ENCODE results near the gene ZNF506.
"Not testable (repeated sequence)": the region's sequence is repeated elsewhere in the genome, so short reads cannot be mapped to it uniquely, and the experiment has no call there.

Gene ZNF506

DNA sequence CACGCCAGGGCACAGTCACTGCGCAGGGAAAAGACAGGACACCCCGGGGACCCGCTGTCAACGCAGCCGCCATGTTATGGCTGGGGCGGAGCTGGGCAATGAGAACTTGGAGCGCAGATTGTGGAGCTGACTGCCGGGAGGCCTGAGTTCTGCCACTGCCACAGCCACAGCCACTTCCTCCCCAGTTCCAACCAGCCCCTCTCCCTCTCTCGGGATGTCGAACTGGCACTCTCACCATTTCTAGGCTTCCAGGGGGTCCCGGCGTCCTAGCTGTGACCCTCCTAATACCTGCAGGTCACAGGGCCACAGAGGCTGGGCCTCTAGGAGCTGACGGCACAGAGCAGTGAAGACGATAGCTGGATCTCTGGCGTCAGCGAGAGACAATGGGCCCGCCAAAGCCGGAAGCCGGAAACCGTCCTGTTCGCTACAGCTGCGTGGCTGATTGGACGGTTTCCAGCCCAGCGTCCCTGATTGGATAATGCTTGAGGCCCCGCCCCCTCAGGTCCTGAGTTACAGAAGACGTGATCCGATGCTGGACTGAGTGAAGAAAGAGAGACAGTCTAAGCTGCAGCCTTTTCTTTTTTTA is at the start of gene ZNF506:
Gene ZNF506, minus strand, starts transcription at position 385 of the 586 bp plus-strand sequence. Its CDS starts 147 bp downstream, at position 238.
- peak; percentile 82 to 87 for DNase-seq

DNA sequence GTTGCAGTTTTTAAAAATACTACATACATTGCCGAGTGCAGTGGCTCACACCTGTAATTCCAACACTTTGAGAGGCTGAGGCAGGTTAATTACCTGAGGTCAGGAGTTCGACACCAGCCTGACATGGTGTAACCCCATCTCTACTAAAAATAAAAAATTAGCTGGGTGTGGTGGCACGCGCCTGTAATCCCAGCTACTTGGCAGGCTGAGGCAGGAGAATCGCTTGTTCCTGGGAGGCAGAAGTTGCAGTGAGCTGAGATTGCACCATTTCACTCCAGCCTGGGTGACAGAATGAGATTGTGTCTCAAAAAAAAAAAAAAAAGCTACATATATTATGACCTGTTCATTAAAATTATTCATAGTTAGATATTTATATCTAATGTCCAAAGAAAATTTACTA is 48.5 kb upstream of the ZNF506 start:
- not testable (repeated sequence) for DNase-seq

DNA sequence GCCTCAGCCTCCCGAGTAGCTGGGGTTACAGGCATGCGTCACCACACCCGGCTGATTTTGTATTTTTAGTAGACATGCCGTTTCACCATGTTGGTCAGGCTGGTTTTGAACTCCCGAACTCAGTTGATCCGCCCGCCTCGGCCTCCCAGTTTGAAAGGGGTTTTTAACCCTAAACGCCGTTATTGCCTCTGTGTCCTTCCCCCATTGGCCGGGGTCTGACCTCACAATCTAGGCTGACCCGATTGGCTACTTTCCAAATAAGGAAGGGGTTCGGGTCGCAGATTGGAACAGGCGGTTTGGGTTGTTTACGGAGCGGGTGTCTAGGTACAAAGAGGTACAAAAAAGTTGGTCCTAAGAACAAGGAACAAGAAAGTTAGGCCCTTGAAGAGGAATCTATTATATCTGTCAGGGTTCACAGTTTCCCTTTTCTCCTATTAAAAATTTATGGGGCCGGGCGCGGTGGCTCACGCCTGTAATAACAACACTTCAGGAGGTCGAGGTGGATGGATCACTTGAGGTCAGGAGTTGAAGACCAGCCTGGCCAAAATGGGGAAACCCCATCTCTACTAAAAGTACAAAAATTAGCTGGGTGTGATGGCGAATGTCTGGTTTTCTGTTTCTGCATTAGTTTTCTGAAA is 45.2 kb upstream of the ZNF506 start:
- DNase-seq: no peak

DNA sequence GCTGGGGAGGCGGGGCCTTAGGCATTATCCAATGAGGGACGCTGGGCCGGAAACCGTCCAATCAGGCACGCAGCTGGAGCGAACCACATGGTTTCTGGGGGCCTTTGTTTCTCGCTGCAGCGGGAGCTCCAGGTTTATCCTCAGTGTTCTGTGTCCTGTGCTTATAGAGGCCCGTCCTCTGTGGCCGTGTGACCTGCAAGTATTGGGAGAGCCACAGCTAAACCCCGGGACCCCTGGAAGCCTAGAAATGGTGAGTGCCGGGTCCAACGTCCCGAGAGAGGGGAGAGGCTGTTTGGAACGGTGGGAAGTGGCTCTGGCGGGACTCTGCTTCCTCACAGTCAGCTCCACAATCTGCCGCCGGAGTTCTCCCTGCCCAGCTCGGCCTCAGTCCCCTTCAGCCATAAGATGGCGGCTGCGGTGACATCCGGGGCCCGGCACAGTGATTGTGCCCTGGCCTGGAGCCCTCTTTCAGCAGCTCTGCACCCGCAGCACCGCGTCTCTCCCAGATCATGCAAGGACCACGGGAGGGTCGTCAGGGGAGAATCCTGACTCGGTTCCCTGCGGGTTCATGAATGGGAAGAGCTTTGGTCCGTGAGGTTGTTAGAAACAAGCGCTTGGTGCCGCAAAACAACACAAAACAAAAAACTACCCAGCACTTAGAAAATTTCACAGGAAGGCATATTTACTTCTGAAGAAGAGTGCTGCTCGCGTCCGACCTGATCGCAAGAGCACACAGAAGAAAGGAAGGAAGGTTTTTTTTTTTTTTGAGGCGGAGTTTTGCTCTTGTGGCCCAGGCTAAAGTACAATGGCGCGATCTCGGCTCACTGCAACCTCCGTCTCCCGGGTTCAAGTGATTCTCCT is 44.4 kb upstream of the ZNF506 start, which contains the start of gene ZNF253:
Gene ZNF253, plus strand, starts transcription at position 133 of the 861 bp plus-strand sequence. Its CDS starts 115 bp downstream, at position 248.
- DNase-seq: peak; percentile 8 to 51

DNA sequence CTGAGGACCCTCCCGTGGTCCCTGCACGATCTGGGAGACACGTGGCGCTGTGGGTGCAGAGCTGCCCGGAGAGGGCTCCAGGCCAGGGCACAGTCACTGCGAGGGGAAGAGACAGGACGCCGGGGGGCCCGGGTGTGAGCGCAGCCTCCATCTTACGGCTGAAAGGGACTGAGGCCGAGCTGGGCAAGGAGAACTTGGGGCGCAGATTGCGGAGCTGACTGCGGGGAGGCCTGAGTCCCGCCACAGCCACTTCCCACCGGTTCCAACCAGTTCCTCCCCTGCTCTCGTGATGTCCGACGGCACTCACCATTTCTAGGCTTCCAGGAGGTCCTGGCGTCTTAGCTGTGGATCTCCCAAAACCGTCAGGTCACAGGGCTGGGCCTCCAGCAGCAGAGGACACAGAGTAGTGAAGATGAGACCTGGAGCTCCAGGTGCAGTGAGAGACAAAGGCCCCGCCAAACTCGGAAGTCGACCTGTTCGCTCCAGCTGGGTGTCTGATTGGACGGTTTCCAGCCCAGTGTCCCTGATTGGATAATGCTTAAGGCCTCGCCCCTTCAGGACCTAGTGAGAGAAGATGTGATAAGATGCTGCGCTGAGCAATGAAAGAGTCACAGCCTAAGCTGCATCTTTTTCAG is 39.3 kb upstream of the ZNF506 start:
- no peak for DNase-seq

DNA sequence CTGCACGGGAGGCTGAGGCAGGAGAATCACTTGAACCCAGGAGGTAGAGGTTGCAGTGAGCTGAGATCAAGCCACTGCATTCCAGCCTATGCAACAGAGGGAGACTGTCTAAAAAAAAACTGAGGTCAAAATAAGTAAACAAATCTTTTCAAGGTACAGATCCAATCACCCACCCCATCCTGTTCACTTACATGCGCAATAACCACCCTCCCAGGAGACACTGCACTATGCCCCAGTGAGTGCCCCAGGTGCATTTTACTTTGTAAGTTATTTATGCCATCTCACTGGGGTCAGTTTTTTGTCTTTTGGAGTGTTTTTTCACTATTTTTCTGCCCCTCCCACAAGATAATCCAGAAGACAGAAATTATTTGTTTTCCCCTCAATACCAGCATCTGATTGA is 37.2 kb upstream of the ZNF506 start:
- no peak for DNase-seq

DNA sequence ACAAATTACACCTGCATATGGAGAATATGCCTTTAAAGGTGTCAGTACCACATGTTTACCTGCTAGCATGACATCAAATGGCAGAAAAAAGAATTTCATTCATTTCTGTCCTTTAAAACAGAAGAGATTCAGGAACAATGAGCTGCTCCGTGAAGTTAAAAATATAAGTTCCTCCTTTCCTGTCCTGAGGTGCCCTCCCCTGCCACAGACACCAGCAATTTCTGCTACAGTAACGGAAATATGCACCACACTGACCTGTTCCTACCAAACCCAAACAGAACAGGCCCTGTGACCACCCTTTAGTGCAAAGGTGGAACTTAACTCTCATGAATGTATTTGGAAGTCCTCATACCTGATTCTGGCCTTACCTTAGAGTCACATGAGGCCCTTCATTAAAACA is 30.2 kb upstream of the ZNF506 start:
- DNase-seq: not testable (repeated sequence)

DNA sequence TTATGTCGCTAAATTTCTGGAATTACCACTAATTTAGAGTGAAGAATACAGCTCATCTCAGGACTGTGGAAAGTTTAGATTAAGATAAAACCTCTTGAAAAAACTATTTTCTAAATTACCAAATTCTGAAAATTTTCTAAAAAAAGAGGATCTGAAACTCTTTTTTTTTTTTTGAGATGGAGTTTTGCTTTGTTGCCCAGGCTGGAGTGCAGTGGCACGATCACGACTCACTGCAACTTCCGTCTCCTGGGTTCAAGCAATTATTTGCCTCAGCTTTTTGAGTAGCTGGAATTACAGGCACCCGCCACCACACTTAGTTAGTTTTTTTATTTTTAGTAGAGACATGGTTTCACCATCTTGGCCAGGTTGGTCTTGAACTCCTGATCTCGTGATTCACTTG is 27.5 kb upstream of the ZNF506 start:
- DNase-seq: no peak

DNA sequence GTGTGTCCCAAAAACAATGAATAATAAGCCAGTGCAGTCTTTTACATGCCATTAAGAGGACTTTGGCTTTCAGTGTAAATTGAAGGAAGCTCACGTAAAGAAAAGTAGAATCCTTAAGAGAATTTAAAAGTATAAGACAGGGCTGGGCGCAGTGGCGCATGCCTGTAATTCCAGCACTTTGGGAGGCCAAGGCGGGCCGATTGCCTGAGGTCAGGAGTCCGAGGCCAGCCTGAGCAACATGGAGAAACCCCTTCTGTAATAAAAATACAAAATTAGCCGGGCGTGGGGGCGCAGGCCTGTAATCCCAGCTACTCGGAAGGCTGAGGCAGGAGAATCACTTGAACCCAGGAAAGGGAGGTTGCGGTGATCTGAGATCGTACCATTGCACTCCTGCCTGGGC is 26.2 kb upstream of the ZNF506 start:
- no peak for DNase-seq

DNA sequence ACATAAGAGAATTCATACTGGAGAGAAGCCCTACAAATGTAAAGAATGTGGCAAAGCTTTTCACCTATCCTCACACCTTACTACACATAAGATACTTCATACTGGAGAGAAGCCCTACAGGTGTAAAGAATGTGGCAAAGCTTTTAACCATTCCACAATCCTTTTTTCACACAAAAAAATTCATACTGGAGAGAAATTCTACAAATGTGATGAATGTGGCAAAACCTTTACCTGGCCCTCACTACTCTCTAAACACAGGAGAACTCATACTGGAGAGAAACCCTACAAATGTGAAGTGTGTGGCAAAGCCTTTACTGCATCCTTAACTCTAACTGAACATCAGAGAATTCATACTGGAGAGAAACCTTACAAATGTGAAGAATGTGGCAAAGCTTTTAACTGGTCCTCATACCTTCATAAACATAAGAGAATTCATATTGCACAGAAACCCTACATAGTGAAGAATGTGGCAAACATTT is 14.0 kb upstream of the ZNF506 start:
- no peak for DNase-seq

DNA sequence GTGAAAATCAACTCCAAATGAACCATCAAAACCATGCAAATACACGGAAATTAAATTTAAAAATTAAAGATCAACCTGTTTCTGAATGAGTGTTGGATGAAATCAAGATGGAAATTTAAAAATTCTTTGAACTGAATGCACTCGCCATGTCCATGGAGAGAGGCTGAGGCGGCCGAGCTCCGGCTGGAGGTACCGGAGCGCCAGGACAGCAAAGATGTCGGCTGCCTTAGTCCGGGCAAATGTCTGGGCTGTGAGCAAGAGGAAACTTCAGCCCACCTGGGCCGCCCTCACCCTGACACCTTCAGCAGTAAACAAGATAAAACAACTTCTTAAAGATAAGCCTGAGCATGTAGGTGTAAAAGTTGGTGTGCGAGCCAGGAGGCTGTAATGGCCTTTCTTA is 5.3 kb upstream of the ZNF506 start:
- DNase-seq: no peak

DNA sequence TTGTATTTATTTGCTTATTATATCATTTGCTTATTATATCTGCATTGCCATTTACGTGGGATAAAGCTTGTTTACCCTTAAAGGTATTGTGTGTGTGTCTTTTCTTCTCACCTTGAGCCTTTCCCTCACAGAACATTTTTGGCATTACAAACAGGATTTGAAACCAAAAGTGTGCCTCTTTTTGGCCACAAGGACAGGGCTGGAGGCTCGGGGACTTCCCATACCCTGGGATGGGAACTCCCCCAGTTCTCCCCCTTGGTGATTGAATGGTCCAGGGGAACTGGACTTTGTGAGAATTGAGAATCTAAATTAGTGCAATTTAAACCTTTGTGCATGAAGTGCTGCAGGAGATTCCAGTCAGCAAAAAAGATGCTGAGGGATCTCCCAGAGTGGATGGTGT is 2.4 kb upstream of the ZNF506 start:
- no peak for DNase-seq

DNA sequence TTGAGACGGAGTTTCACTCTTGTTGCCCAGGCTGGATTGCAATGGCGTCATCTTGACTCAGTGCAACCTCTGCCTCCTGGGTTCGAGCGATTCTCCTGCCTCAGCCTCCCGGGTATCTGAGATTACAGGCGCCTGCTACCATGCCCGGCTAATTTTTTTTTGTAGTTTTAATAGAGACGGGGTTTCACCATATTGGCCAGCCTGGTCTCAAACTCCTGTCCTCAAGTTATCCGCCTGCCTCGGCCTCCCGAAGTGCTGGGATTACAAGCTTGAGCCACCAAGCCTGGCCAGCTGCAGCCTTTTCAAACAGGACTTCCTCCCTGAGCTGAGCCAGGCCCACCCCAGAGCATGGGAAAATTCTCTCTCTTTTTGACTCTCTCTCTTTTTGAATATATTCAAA is 426 bp upstream of the ZNF506 start:
- DNase-seq: not testable (repeated sequence)

DNA sequence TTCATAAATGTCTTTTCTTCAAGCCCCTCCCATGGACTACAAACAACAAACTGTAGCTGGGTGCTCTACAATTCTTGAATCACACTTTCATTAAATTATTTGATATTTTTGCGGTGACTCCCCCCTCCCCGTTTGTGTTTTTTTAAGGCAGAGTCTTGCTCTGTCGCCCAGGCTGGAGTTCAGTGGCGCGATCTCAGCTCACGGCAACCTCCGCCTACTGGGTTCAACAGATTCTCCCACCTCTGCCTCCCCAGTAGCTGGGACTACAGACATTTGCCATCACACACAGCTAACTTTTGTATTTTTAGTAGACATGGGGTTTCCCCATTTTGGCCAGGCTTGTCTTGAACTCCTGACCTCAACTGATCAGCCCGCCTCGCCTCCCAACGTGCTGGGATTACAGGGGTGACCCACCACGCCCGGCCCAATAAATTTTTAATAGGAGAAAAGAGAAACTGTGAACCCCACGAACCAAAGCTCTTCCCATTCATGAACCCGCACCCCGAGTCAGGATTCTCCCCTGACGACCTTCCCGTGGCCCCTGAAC is 703 bp downstream of the ZNF506 start:
- DNase-seq: no peak

DNA sequence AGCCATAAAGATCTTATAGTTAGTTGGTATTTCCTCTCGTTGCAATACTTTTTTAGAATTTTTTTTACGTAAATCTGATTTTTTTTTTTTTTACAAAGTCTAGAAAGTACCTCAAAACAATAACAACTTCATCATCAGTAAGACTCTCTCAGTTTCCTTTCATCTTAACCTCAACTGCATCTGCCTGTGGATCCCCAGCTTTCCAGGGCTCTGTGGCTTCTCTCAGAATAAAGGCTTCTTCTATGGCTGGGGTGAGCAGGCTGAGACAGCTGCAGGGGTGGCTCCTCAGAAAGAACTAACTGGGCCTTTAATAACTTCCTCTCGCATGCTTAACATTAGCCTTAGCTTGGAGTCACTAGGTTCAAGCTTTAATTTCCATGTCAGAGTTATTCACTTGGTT is 4.2 kb downstream of the ZNF506 start:
- no peak for DNase-seq

DNA sequence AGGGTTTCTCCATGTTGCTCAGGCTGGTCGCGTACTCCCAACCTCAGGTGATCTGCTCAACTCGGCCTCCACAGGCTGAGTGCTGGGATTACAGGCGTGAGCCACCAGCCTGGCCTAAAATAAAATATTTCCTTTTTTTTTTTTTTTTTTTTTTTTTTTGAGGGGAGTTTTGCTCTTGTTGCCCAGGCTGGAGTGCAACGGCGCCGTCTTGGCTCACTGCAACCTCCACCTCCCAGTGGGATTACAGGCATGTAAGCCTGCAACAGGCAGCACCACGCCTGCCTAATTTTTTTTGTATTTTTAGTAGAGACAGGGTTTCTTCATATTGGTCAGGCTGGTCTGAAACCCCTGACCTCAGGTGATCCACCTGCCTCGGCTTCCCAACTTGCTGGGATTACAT is 4.9 kb downstream of the ZNF506 start:
- no peak for DNase-seq

DNA sequence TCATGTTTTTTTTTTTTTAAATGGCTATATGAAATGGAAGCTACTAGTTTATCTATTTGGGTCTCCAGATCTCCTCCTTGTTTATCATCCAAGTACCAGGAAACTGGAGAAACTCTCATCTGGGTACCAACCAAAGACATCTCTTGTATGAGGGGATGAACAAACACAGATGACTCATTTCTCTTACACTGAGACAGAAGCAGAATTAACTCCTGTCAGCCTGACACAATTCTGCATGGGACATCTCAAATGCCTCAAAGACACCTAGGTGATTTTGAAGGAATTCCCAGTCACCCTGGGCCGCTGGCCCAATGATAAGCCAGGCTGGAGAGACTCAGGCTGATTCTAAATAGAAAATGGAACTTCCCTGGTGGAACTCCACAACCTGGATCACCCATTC is 9.6 kb downstream of the ZNF506 start:
- not testable (repeated sequence) for DNase-seq

DNA sequence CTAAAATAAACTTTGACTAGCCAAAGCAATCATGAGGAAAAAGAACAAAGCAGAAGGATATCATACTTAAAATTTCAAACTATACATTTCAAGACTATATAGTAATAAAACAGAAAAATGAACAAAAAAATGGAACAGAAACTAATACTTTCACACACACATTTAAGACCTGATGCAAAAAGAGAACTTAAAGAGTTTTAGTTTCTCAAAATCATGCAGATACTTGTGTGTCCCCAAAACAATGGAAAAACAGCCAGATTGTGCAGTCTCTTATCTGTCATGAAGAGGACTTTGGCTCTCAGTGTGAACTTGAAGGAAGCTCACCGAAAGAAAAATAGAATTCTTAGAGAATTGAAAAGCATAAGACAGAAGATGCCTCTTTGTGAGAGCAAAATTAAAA is 16.1 kb downstream of the ZNF506 start:
- no peak for DNase-seq

DNA sequence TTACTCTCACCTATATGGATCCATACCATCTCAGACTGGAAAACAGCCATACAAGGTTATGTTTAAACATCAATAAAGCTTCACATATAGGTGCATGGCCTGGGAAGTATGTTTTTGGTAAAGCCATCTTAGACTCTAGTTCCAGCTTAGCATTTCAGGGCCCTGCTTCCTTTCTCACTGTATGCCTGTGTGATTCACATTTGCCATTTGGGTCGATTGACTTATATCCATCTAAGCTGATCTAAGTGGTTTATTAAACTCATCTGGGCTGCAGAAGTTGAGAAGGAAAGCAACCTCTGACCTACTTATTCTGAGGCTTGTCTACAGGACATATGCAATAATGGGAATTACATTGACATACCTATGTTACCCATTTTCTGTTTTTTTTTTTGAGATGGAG is 33.5 kb downstream of the ZNF506 start:
- no peak for DNase-seq

DNA sequence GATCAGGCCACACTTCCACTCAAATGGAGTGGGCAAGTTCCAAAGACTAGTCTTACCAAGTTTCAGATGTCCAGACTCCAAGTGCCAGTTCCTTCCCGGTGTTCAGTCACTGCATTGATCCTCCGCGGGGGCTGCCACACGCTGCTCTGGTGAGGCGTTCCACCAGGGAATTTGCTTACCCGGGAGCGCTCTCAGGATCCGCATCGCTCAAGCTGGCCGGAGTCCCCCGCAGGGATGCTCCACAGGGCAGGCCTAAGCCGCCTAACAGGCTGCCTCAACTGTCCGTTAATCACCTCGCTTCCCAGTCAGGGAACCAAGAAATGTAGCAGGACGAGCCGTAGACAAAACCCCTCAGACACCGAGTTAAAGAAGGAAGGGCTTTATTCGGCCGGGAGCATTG is 36.1 kb downstream of the ZNF506 start:
- DNase-seq: not testable (repeated sequence)

DNA sequence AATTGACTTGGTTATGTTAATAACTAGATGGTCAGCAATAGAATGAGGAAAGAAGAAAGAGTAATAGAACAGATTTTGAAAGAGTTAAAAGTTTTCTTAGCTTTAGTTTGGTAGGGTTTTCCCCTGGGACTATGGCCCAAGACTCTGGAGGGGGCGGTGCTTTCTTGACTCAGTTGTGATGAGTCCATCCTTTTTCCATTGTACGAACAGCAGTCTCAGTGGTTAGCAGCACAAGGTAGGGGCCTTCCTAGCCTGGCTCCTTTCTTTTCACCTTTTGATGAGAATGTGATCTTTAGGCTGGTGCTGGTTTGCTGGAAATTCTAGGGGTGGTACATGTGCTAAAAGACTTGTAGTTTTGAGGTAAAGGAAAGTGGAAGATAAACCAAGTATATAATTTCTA is 38.8 kb downstream of the ZNF506 start:
- no peak for DNase-seq

DNA sequence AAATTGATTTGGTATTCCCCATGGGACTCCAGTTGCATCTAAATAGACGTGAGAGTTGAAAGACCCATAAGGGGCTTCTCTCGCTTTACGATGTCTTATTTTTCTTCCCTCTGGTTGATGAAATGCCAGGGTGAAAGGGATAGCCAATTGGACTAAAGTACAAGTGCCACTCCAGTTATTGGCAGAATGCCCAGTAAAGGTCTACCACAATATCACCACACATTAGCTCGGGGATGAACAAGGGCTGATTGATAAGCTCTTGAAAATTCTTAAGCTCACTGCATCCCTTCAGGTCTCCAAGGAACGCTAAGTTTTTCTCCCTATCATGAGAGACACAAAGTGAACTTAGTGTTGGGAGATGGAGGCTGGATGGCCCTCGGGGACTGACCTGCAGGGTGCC is 39.8 kb downstream of the ZNF506 start:
- not testable (repeated sequence) for DNase-seq

DNA sequence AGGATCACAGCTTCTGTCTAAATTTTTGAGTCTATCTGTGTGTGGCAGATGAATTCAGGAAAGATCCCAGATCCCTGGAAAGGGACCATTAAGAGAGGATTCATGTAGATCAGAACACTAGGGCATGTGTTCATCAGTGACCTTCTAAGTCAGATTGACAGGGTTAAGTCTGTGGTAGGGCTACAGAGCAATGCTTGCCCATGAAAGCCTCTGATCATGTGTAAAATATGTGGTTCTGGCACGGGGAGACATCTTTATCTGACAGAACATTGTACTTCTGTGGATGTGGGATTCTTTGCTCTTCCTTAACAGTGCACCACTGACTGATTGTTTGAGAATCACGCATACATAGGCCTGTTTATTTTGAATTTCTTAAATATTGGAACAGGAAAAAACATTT is 42.9 kb downstream of the ZNF506 start:
- DNase-seq: no peak

All from NCI-H1930 (cell line).